ENCODE data around the gene AURKA.
"Not testable (repeated sequence)": the region's sequence is repeated elsewhere in the genome, so short reads cannot be mapped to it uniquely, and the experiment has no call there.

GRCh38 chr20:56336709-56337108 is 55.3 kb downstream of the AURKA start:
- TF ChIP-seq CTCF, POLR2A (IDR thresholded peaks at IDR 0.05): not testable (repeated sequence)
